ENCODE measurements around the gene PLIN5.

Gene PLIN5

GRCh38 chr19:4504891-4505569, 30.0 kb downstream of the PLIN5 start:
- no peak for TF ChIP-seq CTCF (IDR thresholded peaks at IDR 0.05; ENCODE audit: extremely low read depth, missing control alignments)
- DNase-seq (ENCODE audit: low spot score): no peak

- DNase-seq (ENCODE audit: low spot score): no peak
- TF ChIP-seq CTCF (IDR thresholded peaks at IDR 0.05; ENCODE audit: extremely low read depth, missing control alignments): no peak
These were observed 30.7 kb downstream of the PLIN5 start for GRCh38 chr19:4504297-4504701.

- no peak for TF ChIP-seq CTCF (IDR thresholded peaks at IDR 0.05; ENCODE audit: extremely low read depth, missing control alignments)
- DNase-seq (ENCODE audit: low spot score): no peak
These were observed 31.2 kb downstream of the PLIN5 start for GRCh38 chr19:4503825-4504170.

- DNase-seq (ENCODE audit: low spot score): no peak
- no peak for TF ChIP-seq CTCF (IDR thresholded peaks at IDR 0.05; ENCODE audit: extremely low read depth, missing control alignments)
These were observed 31.7 kb downstream of the PLIN5 start for GRCh38 chr19:4503132-4503824.

- TF ChIP-seq CTCF (IDR thresholded peaks at IDR 0.05; ENCODE audit: extremely low read depth, missing control alignments): no peak
- no peak for DNase-seq (ENCODE audit: low spot score)
These were observed 32.5 kb downstream of the PLIN5 start for GRCh38 chr19:4502282-4503131.

DNA sequence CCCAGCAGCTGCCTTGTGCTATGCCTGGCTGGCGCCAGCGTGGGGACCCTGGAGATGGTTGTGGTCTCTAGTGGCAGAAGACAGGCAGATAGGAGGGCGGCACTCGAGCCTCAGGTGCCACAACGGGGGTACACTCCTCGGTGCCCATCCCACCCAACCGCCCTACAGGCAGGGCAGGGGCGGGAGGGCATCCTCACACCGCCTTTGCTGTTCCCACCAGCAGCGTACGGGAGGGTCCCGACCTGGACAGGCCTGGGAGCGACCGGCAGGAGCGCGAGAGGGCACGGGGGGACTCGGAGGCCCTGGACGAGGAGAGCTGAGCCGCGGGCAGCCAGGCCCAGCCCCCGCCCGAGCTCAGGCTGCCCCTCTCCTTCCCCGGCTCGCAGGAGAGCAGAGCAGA, 33.3 kb downstream of the PLIN5 start:
- DNase-seq (ENCODE audit: low spot score): no peak
- no peak for TF ChIP-seq CTCF (IDR thresholded peaks at IDR 0.05; ENCODE audit: extremely low read depth, missing control alignments)

All from GM20000 (cell line).